K562 (cell line): ENCODE measurements around the gene PELI3. TPM values are rescaled to one million over a fixed set of nuclear protein-coding genes. Genes with fewer than 3 reads are reported as not detected.

Source experiments
- CBX3 ChIP-seq, 2 experiments: IDR thresholded peaks; 1 replicate in 1 of 2; 2 replicates in 1 of 2; pipeline ENCODE4 v1.6.1; 2012; ENCODE audit warnings: inconsistent platforms in 2 of 2, low read length in 2 of 2, borderline replicate concordance in 1 of 2, control low read depth in 1 of 2
- CCAR2 ChIP-seq: fragments of 200-400 bp; formaldehyde crosslinking; IDR thresholded peaks from 2 replicates; pipeline ENCODE4 v1.6.1; 2017; ENCODE audit warnings: mild to moderate bottlenecking, low read depth, low read length
- CEBPB ChIP-seq: fragments of 450-650 bp; IDR thresholded peaks from 2 replicates; pipeline ENCODE4 v1.6.1; 2016; ENCODE audit warnings: missing genetic modification characterization, missing compliant biosample characterization
- DPF2 ChIP-seq: fragments of 450-650 bp; IDR thresholded peaks from 2 replicates; pipeline ENCODE4 v1.6.1; 2016
- EP400 ChIP-seq: fragments of 450-650 bp; IDR thresholded peaks from 2 replicates; pipeline ENCODE4 v1.6.1; 2017; ENCODE audit warnings: antibody characterized with exemption, mild to moderate bottlenecking, moderate library complexity
- ETV6 ChIP-seq, 3 experiments: fragments of 150-350 bp in 1 of 3; sonication (generic) in 1 of 3; formaldehyde crosslinking in 1 of 3; IDR thresholded peaks; 2 replicates each; pipeline versions ENCODE4 v1.6.1 to v1.8.0; 2014 to 2022; ENCODE audit warnings: borderline replicate concordance in 2 of 3, low read depth in 2 of 3, antibody characterized with exemption in 1 of 3, low read length in 1 of 3, mild to moderate bottlenecking in 1 of 3, missing genetic modification reagents in 1 of 3
- FOXK2 ChIP-seq, 2 experiments: fragments of 450-650 bp; IDR thresholded peaks in 1 of 2; conservative IDR thresholded peaks in 1 of 2; 2 replicates each; pipeline ENCODE4 v1.6.1; 2016; ENCODE audit warnings: low read depth in 2 of 2, mild to moderate bottlenecking in 1 of 2
- GATA2 ChIP-seq: sonication (generic); formaldehyde crosslinking; IDR thresholded peaks from 2 replicates; pipeline ENCODE4 v1.4.0; 2020; ENCODE audit warnings: mild to moderate bottlenecking, missing genetic modification reagents
- HNRNPLL ChIP-seq: fragments of 200-400 bp; formaldehyde crosslinking; IDR thresholded peaks from 2 replicates; pipeline ENCODE4 v1.6.1; 2017; ENCODE audit warnings: low read length, low read depth, mild to moderate bottlenecking; ENCODE audit not compliant: poor library complexity, severe bottlenecking
- ID3 ChIP-seq, 2 experiments: fragments of 250-450 bp in 1 of 2; fragments of 450-650 bp in 1 of 2; sonication (Bioruptor Pico) in 1 of 2; IDR thresholded peaks; 2 replicates each; pipeline versions ENCODE4 v1.6.1 to v1.8.0; 2016 to 2021; ENCODE audit warnings: mild to moderate bottlenecking in 2 of 2, moderate library complexity in 2 of 2, missing compliant biosample characterization in 1 of 2, missing genetic modification characterization in 1 of 2
- KDM2B ChIP-seq: fragments of 250-450 bp; sonication (Bioruptor Pico); IDR thresholded peaks from 2 replicates; pipeline ENCODE4 v1.8.0; 2021; ENCODE audit warnings: mild to moderate bottlenecking, moderate library complexity
- KLF1 ChIP-seq: fragments of 450-650 bp; IDR thresholded peaks from 2 replicates; pipeline ENCODE4 v1.6.1; 2016; ENCODE audit warnings: missing genetic modification characterization, missing compliant biosample characterization
- LEF1 ChIP-seq: fragments of 450-650 bp; IDR thresholded peaks from 2 replicates; pipeline ENCODE4 v1.6.1; 2016; ENCODE audit warnings: mild to moderate bottlenecking
- NR2F6 ChIP-seq: fragments of 450-650 bp; formaldehyde crosslinking; IDR thresholded peaks from 2 replicates; pipeline ENCODE4 v1.4.0; 2020; ENCODE audit warnings: mild to moderate bottlenecking
- RBFOX2 ChIP-seq: fragments of 200-400 bp; formaldehyde crosslinking; IDR thresholded peaks from 2 replicates; pipeline ENCODE4 v1.6.1; 2017; ENCODE audit warnings: low read depth, mild to moderate bottlenecking, low read length, moderate library complexity
- SIN3A ChIP-seq, 2 experiments: fragments of 150-350 bp in 1 of 2; IDR thresholded peaks; 2 replicates each; pipeline ENCODE4 v1.6.1; 2011 to 2016; ENCODE audit warnings: borderline replicate concordance in 2 of 2, low read depth in 2 of 2, low read length in 2 of 2, mild to moderate bottlenecking in 2 of 2, moderate library complexity in 2 of 2; ENCODE audit not compliant: control insufficient read depth in 1 of 2
- TEAD1 ChIP-seq, 2 experiments: fragments of 450-650 bp in 1 of 2; sonication (generic) in 1 of 2; formaldehyde crosslinking; IDR thresholded peaks; 2 replicates each; pipeline versions ENCODE4 v1.4.0 to v1.8.0; 2020 to 2022; ENCODE audit warnings: mild to moderate bottlenecking in 2 of 2, missing genetic modification reagents in 1 of 2
- ZBTB49 ChIP-seq: sonication (generic); formaldehyde crosslinking; IDR thresholded peaks from 2 replicates; pipeline ENCODE4 v1.8.0; 2022; ENCODE audit warnings: missing genetic modification reagents, mild to moderate bottlenecking, borderline replicate concordance
- ZBTB7A ChIP-seq: IDR thresholded peaks from 2 replicates; pipeline ENCODE4 v1.6.1; 2011; ENCODE audit warnings: low read depth, mild to moderate bottlenecking, low read length, moderate library complexity, borderline replicate concordance; ENCODE audit not compliant: control insufficient read depth
- ZNF239 ChIP-seq: fragments of 250-450 bp; sonication (Bioruptor Pico); IDR thresholded peaks from 2 replicates; pipeline ENCODE4 v1.4.0; 2020; ENCODE audit warnings: mild to moderate bottlenecking
- ZNF57 ChIP-seq: fragments of 450-650 bp; formaldehyde crosslinking; IDR thresholded peaks from 2 replicates; pipeline ENCODE4 v1.4.0; 2020; ENCODE audit warnings: mild to moderate bottlenecking, moderate library complexity
- ZNF77 ChIP-seq: fragments of 250-450 bp; sonication (Bioruptor Pico); IDR thresholded peaks from 2 replicates; pipeline ENCODE4 v1.5.0; 2020
- polyA plus RNA-seq, 8 experiments: library from polyadenylated mRNA; depleted of rRNA in 4 of 8; stranded (reverse) in 5 of 8; unstranded in 3 of 8; fragments of >200 nt; fragmentation: Nextera tagmentation in 2 of 8; fragmentation: Illumina TruSeq in 1 of 8; extraction: Ambion mirVana in 2 of 8; extraction: Trizol in 1 of 8; gene quantifications; 2 replicates each; pipeline versions ENCODE4 v1.2.1 to v1.2.3, GENCODE V29; 2011 to 2014; ENCODE audit warnings: inconsistent platforms in 1 of 8, missing spikeins in 1 of 8
- total RNA-seq, 7 experiments: library from RNA; depleted of rRNA in 6 of 7; stranded (reverse); fragments of >200 nt in 6 of 7; fragmentation: Illumina TruSeq in 2 of 7; extraction: Trizol in 2 of 7; gene quantifications; 2 replicates each; pipeline versions ENCODE4 v1.2.1 to v1.2.3, GENCODE V29; 2011 to 2021; ENCODE audit warnings: low replicate concordance in 1 of 7
- TF ChIP-seq, protein P1 (sequence below), 2 experiments: fragments of 450-650 bp in 1 of 2; sonication (generic) in 1 of 2; formaldehyde crosslinking in 1 of 2; IDR thresholded peaks in 1 of 2; conservative IDR thresholded peaks in 1 of 2; 2 replicates each; pipeline versions ENCODE4 v1.6.1 to v1.8.1; 2016 to 2023; ENCODE audit warnings: mild to moderate bottlenecking in 2 of 2, moderate library complexity in 2 of 2, inconsistent platforms in 1 of 2, missing genetic modification reagents in 1 of 2

PELI3 gene
- total and polyA plus RNA-seq, 9 of the 15 experiments (the other 6 are each of a cell fraction or from before 2014, with no cell fraction given) = 0.17 to 4.2 (median 1.9) TPM

DNA sequence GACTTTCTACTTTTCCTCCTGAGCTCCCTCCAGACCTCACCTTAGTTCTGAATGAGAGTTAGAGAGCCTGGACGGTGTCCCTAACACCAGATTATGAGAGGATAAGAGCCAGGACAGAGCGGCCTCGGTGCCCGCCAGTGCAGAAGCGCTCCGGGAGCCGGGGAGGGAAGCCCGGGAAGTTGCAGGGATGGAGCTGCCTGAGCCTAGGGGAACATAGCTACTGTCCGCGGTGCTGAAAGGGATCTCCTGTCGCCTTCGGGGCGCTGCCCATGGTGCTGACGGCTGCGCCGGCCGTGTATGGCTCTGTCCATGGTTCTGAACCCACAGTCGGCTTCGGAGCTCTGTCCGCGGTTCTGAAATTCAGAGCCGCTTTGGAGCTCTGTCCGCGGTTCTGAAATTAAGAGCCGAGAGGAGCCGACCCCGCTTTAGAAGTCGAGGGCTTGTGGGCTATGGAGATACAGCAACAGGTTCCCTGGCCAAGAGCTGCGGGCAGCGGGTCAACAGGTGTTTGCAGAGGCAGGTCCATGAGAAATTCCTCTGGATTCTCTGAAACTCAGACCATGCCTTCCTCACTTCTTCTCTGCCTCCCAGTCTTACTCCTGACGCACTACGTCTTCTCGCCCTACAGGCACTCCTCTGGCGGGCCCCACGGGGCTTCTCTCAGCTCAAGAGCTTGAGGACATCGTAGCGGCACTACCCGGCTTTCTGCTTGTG is 45.1 kb upstream of the PELI3 start (continued):
- TF ChIP-seq ETV6 (IDR thresholded peaks at IDR 0.05; ENCODE audit: borderline replicate concordance in 1 of 2, low read depth in 2 of 2, low read length in 1 of 2) (0 out of 4 replicates have a peak, but pooled peaks of 1 of the 2 experiments have one; percentile 50), ETV6 (CRISPR knock-in tag; IDR thresholded peaks at IDR 0.05; ENCODE audit: borderline replicate concordance) (peak; percentile 100), LEF1 (no peak), FOXK2 (conservative IDR thresholded peaks at IDR 0.05 in 1 of 2, IDR thresholded peaks at IDR 0.05 in 1 of 2; ENCODE audit: low read depth in 2 of 2) (no peak), CCAR2 (no peak), ZNF57 (CRISPR knock-in tag) (0 out of 2 replicates have a peak, but pooled peaks have one; percentile 81), CBX3 (IDR thresholded peaks at IDR 0.05; ENCODE audit: borderline replicate concordance in 1 of 2, low read length in 2 of 2) (peak; percentile 97 to 99), DPF2 (0 out of 2 replicates have a peak, but pooled peaks have one; percentile 16), GATA2 (CRISPR knock-in tag) (peak; percentile 98), KDM2B (no peak), ZBTB49 (peak; percentile 100), ZBTB7A (peak; percentile 59; the same call in 1 of the 2 replicates), SIN3A (IDR thresholded peaks at IDR 0.05; ENCODE audit: borderline replicate concordance in 2 of 2, control insufficient read depth in 1 of 2, low read depth in 2 of 2, low read length in 2 of 2) (peak; percentile 100), HNRNPLL (no peak), CEBPB (no peak), TEAD1 (CRISPR knock-in tag; IDR thresholded peaks at IDR 0.05) (peak; percentile 98 to 100), ID3 (CRISPR knock-in tag; IDR thresholded peaks at IDR 0.05) (peak; percentile 88), ID3 (tag; IDR thresholded peaks at IDR 0.05) (peak; percentile 95; the same call in 1 of the 2 replicates), ZNF239 (peak; percentile 92), RBFOX2 (peak; percentile 49), ZNF77 (no peak), NR2F6 (CRISPR knock-in tag) (peak; percentile 96), EP400 (no peak), KLF1 (no peak)
- TF ChIP-seq, protein P1, sequence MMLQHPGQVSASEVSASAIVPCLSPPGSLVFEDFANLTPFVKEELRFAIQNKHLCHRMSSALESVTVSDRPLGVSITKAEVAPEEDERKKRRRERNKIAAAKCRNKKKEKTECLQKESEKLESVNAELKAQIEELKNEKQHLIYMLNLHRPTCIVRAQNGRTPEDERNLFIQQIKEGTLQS (IDR thresholded peaks at IDR 0.05) = no peak
- TF ChIP-seq, protein P1 (CRISPR knock-in tag; conservative IDR thresholded peaks at IDR 0.05) = peak; percentile 100
